Measurements from ENCODE around the gene TPRG1L.

DNA sequence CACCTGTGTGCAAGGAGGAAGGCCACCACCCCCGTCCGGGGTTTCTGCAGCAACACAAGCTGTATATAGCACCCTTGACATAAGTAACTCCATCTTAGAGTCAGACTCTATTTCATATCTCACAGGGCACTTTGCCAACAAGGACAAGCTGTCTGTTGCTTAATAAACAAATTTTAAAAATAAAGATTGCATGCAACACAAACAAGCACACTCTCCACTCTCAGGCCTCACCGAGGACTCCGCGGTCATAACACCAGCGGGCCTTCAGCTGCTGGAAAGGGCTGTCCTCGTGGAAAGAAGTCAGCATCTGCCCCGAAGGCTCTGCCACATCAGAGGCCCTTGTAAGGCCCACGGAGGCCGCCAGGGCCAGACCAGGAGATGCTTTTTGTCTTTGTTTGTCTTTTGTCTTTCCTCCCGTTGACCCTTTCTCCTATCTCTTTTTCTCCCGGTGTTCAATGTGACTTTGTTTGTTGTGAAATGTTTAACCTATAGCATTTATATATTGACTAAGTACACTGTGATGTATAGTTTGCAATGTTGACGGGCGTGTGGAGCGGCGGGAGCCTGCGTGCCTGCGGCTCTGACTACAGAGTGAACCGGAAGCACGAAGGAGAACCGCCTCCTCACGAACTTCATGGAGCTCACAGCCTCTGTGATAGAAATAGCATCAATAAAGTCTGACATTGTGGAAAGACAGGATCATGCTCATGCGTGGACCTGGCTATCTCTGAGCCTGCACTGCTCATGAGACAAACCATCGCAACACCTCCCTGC is 37.6 kb upstream of the TPRG1L start:
- no peak for TF ChIP-seq POLR2A (IDR thresholded peaks at IDR 0.05)
- TF ChIP-seq, protein P1, sequence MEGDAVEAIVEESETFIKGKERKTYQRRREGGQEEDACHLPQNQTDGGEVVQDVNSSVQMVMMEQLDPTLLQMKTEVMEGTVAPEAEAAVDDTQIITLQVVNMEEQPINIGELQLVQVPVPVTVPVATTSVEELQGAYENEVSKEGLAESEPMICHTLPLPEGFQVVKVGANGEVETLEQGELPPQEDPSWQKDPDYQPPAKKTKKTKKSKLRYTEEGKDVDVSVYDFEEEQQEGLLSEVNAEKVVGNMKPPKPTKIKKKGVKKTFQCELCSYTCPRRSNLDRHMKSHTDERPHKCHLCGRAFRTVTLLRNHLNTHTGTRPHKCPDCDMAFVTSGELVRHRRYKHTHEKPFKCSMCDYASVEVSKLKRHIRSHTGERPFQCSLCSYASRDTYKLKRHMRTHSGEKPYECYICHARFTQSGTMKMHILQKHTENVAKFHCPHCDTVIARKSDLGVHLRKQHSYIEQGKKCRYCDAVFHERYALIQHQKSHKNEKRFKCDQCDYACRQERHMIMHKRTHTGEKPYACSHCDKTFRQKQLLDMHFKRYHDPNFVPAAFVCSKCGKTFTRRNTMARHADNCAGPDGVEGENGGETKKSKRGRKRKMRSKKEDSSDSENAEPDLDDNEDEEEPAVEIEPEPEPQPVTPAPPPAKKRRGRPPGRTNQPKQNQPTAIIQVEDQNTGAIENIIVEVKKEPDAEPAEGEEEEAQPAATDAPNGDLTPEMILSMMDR (IDR thresholded peaks at IDR 0.05) = no peak

Measured in esophagus squamous epithelium (tissue), 4 donors.